Motor neuron (in vitro differentiated cells): ENCODE results near the gene SLC22A31. TPM values are rescaled to one million over a fixed set of nuclear protein-coding genes. Genes with fewer than 3 reads are reported as not detected.

Source experiments
- ATAC-seq, 8 experiments: fragments of 200-7000 bp; cut with Tn5 transposase; replicated peaks in 6 of 8; 2 replicates each; pipeline ENCODE4 v1.8.0; 2021; ENCODE audit warnings: mild to moderate bottlenecking in 8 of 8, moderate library complexity in 8 of 8
- H3K27ac ChIP-seq, 2 donors: fragments of 250-450 bp; sonication (Bioruptor Pico); 2 replicates each; pipeline ENCODE4 v1.9.0; 2021; ENCODE audit warnings: antibody characterized with exemption in 2 of 2, mild to moderate bottlenecking in 2 of 2, moderate library complexity in 1 of 2
- H3K4me1 ChIP-seq, 2 donors: fragments of 250-450 bp; sonication (Bioruptor Pico); replicated peaks in 1 of 2; 2 replicates each; pipeline ENCODE4 v1.6.1; 2021; ENCODE audit warnings: antibody characterized with exemption in 2 of 2, mild to moderate bottlenecking in 2 of 2, moderate library complexity in 1 of 2
- H3K4me3 ChIP-seq, 5 donors: fragments of 250-450 bp; sonication (Bioruptor Pico); 2 replicates each; pipeline ENCODE4 v1.9.0; 2021; ENCODE audit warnings: antibody characterized with exemption in 5 of 5, mild to moderate bottlenecking in 5 of 5, moderate library complexity in 4 of 5
- WGBS, 10 experiments: fragments of 450-650 bp; shearing (Covaris generic); methylation state at CpG; one replicate each; pipeline ENCODE4 v1.0.0; 2022; 5-methylcytosine and 5-hydroxymethylcytosine counted together
- in situ Hi-C, 9 experiments: fragments of 400-800 bp; cut with MboI; loops; one replicate each; pipeline ENCODE4 v1.15.0; 2021; ENCODE audit warnings: low sequenced_read_pairs in 9 of 9, low pct_unique_long_range_greater_than_20kb in 2 of 9; ENCODE audit not compliant: unreplicated experiment in 9 of 9
- total RNA-seq, 8 experiments: library from RNA; unstranded; fragments of 300-600 nt; gene quantifications; 2 replicates each; pipeline versions ENCODE4 v1.2.3 to v1.2.4, GENCODE V29; 2022

The SLC22A31 gene
- total RNA-seq, 8 experiments from 2014 or later, result 0.15 to 1.3 (median 0.71) TPM; not detected in 3

DNA sequence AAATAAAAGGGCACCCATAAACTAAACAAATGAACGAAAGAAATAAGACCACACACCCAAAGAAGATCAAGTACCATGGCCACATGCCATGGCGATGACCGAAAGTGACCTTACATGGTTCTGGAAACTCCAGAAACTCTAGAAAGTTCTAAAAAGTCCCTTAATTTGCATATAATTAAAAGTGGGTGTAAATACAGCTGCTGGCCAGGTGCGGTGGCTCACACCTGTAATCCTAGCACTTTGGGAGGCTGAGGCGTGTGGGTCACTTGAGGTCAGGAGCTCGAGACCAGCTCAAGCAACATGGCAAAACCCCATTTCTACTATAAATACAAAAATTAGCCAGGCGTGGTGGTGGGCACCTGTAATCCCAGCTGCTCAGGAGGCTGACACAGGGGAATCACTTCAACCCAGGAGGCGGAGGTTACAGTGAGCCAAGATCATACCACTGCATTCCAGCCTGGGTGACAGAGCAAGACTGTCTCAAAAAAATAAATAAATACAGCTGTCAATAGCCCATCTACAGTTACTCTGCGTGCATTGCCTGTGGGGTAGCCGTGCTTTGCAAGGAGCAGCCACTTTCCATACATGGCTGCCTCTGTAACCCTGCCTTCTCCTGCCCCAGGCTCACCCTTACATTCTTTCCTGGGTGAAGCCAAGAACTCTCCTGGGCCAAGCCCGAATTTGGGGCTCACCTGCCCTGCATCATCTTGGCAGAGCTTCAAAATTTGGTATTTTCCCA is 10.0 kb upstream of the SLC22A31 start:
- Histone ChIP-seq H3K27ac (no peak overlapping the region), H3K4me1 (no peaks in the 10 kb centered on the region), H3K4me3 (no peak overlapping the region)
- peak in 1 of 8 experiments; percentile 22 for ATAC-seq
- in situ Hi-C loops, result loop anchor here in 2 of 9 experiments (25.0 kb wide), 2 partner anchors 273 to 473 kb away; no protein-coding TSS in a partner anchor
- WGBS, 10 experiments, result 24 to 83% (median 62%) methylated on average over 2 to 8 of the region's 11 CpGs; no CpG with 5 or more reads in 1 of the 10 experiments

DNA sequence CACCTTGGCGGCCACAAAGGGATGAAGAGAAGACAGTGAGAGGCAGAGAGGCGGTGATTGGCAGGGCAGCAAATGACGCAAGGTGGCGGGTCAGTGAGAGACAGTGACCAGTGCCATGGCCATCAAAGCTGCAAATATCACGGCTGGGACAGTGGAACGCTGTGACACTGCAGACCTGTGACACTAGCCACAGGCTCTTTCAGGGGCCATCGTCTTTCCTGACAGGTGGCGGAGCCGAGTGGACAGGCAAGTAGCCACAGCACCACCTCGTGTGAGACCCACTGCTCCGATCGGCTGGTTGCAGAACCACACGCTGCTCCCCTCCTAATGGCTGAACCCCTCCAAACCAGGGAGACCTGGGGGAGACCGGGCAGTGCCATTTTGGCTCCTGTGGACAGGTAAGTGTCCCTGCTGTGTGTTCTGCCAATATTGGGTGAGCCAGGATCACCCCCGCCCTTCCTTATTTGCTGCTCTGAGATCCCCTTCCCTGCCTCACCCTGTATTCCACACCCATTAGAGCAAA is 9.2 kb upstream of the SLC22A31 start:
- no peak overlapping the region for H3K27ac ChIP-seq
- no peaks in the 10 kb centered on the region for H3K4me1 ChIP-seq
- ATAC-seq, result peak in 1 of 8 experiments; percentile 12
- WGBS, 10 experiments, result 0 to 100% (median 50%) methylated on average over 1 to 7 of the region's 15 CpGs; no CpG with 5 or more reads in 2 of the 10 experiments
- no peak overlapping the region for H3K4me3 ChIP-seq
- in situ Hi-C loops, result loop anchor here in 2 of 9 experiments (25.0 kb wide), 2 partner anchors 272 to 472 kb away; no protein-coding TSS in a partner anchor

DNA sequence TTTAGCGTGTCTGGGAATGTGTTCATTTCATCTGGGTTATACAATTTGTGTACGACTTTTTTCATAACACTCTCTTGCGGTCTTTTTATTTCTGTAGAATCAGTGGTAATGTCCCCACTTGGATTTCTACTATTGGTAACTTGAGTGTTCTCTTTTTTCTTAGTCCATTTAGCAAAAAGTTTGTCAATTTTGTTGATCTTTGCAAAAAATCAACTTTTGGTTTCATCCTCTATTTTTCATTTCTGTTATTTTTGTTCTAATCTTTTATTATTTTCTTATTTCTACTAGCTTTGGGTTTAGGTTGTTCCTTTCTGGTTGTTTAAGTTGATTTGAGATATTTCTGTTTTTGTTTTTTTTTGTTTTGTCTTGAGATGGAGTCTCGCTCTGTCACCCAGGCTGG is 7.7 kb upstream of the SLC22A31 start:
- ATAC-seq, result no peak
- in situ Hi-C loops, result loop anchor here in 2 of 9 experiments (25.0 kb wide), 2 partner anchors 271 to 471 kb away; no protein-coding TSS in a partner anchor
- Histone ChIP-seq H3K4me1 (no peaks in the 10 kb centered on the region), H3K27ac (no peak overlapping the region), H3K4me3 (no peak overlapping the region)
- WGBS, 10 experiments, result 58 to 93% (median 74%) methylated on average over 3 to 4 of the region's 4 CpGs

DNA sequence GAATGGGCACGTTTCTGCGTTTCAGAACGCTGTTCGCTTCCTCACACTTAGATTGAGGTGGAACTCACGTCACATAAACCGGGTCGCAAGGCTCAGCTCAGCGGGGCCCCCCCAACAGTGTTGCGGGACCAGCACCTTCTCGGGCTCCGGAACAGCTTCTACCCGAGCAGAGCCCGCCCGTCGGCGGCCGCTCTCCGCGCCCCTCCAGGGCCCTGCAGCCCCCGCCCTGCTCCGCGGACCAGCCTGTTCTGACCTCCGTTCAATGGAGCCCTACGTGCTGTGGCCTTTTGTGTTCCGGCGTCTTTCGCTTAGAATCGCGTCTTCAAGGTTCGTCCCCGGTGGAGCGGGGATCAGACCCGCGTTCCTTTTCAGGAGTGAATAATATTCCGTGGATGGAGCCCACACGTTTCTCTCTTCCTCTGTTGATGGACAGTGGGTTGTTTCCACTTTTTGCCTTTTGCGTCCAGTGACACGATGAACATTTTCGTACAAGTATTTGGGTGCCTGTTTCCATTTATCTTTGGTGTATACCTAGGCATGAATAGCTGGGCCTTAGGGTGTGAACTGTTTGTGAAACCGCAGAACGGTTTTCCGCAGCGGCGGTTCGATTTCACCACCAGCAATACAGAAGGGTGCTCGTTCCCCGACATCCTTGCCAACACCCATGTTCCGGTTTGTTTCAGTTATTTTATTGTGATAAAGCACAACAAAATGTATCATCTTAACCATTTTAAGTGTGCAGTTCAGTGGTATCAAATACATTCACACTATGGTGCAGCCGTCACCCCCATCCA is 2.3 kb upstream of the SLC22A31 start:
- no peak for ATAC-seq
- 31 to 100% (median 83%) methylated on average over 1 to 28 of the region's 49 CpGs; no CpG with 5 or more reads in 3 of the 10 experiments for WGBS, 10 experiments
- in situ Hi-C loops, result loop anchor here in 2 of 9 experiments (25.0 kb wide), 2 partner anchors 265 to 465 kb away; no protein-coding TSS in a partner anchor
- H3K4me3 ChIP-seq, result peak overlapping the region in 1 of 5 donors; percentile 34
- H3K27ac ChIP-seq, result no peak overlapping the region
- peaks cover 0 to 5% of the 10 kb centered on the region in 2 donors for H3K4me1 ChIP-seq

DNA sequence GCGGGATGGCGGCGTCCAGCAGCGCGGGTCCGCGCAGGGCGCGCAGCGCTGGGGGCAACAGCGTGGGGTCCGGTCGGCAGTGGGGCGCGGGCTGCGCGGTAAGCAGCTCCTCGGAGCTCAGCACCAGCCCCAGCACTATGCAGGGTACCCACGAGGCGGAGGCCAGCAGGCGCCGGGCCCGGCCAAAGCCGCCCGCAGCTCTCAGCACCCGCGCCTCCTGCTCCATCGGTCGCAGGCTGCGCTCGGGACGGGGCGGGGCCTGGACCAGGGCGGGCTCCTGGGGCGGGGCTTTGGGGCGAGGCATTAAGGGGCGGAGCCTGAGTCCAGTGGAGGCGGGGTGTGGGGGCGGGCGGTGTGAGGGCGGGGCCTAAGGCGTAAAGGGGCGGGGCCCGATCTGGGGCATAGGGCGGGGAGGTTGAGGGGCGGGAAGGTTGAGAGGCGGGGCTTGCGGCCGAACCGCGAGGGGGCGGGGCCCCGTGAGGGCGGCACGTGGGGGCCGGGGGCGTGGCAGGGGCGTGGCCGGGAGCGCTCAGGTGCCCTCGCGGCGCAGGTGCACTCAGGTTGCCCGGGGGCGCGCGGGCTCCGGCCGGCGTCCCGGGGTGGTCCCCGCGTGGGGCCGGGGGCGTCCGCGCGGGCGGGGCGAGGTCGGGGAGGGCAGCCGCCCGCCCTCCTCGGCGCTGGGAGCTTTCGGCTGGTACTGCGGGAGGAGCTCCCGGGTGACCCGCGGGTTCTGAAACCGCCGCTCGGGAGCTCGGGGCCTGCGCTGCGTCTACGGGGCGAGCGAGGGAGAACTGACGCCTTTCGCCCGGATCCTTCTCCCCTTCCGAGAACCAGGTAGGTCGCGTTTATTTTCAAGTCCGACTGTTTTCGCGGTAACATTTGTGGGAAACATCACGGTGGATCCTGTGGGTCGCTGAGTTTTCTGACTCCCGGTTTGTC is 1.4 kb upstream of the SLC22A31 start:
- H3K4me3 ChIP-seq, result peak overlapping the region; percentile 20 to 34 (median 28)
- H3K4me1 ChIP-seq, result peaks cover 0 to 5% of the 10 kb centered on the region in 2 donors
- no CpG with 5 or more reads among the region's 111 CpGs for WGBS, 10 experiments
- in situ Hi-C loops, result loop anchor here in 2 of 9 experiments (25.0 kb wide), 2 partner anchors 264 to 464 kb away; no protein-coding TSS in a partner anchor
- ATAC-seq, result peak; percentile 77 to 94 (median 87)
- no peak overlapping the region for H3K27ac ChIP-seq

DNA sequence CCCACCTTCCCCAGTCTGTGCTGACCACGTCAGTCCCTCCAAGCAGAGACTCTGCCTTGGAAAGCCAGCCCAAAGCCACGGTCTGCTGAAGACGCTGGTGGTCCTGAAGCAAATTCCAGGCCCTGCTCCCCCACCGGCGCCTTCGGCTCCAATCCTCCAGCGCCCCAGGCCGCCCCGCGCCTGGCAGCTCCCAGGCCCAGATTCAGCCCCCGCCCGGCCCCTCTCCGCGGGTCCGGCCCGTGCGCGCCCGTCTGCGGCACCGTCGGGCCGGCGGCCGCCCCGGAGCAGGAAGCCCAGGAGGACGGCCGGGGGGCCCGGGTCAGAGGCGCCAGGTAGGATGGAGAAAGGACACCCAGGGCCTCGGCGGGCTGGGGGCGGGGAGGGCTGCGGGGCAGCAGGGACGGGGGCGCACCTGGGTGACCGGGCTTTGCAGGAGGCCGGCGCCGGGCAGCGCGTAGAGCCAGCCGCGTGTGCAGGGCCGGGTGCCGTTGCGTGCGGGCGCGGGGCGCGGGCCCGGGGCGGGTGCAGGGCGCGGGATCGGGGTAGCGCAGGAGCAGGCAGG is 594 bp upstream of the SLC22A31 start:
- peak overlapping the region; percentile 20 to 34 (median 28) for H3K4me3 ChIP-seq
- in situ Hi-C loops, result loop anchor here in 2 of 9 experiments (25.0 kb wide), 2 partner anchors 264 to 464 kb away; no protein-coding TSS in a partner anchor
- H3K4me1 ChIP-seq, result peaks cover 0 to 5% of the 10 kb centered on the region in 2 donors
- 46% methylated on average over 3 of the region's 58 CpGs; no CpG with 5 or more reads in 9 of the 10 experiments for WGBS, 10 experiments
- H3K27ac ChIP-seq, result no peak overlapping the region
- peak in 1 of 8 experiments; percentile 37 for ATAC-seq

DNA sequence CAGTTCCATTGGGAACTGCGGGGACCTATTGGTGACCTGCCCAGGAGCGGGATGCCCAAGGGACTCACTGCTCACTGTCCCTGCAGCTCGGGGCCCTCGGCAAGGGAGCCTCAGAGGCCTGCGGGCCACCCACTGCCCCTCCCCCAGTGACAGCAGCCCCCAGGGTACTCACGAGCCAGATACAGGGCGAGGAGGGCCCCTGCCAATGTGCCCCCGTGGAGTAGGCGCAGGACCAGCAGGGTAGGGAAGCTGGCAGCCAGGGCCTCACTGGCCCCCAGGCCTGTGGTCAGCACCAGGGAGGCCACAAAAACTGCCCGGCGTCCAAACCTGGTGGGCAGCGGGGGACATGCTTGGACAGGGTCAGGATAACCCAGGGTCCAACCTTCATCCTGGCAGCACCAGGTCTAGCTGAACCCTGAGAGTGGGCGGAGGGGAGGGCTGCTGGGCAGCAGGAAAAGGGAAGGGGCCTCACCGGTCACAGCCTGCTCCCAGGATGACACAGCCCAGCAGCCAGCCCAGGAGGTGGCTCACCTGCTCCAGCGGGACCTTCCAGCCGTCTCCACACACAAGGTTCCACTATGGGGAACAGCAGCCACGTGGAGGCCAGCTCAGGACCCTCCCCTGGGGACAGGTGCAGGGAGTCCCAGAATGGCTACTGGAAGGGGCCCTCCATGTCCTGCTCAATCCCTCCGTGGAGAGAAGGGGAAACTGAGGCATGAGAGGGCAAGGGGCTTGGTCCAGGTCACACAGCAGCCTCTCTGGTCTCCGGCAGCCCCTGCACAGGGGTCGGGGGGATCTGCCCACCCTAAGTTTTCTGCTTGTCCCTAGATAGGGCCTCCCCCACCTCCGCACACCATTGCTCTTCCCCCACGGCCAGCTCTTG is 855 bp downstream of the SLC22A31 start:
- in situ Hi-C loops, result loop anchor here in 2 of 9 experiments (25.0 kb wide), 2 partner anchors 262 to 462 kb away; no protein-coding TSS in a partner anchor
- 60 to 65% methylated on average over 1 to 4 of the region's 22 CpGs; no CpG with 5 or more reads in 8 of the 10 experiments for WGBS, 10 experiments
- no peak overlapping the region for H3K27ac ChIP-seq
- ATAC-seq, result no peak
- no peak overlapping the region for H3K4me3 ChIP-seq
- H3K4me1 ChIP-seq, result peaks cover 0 to 5% of the 10 kb centered on the region in 2 donors

DNA sequence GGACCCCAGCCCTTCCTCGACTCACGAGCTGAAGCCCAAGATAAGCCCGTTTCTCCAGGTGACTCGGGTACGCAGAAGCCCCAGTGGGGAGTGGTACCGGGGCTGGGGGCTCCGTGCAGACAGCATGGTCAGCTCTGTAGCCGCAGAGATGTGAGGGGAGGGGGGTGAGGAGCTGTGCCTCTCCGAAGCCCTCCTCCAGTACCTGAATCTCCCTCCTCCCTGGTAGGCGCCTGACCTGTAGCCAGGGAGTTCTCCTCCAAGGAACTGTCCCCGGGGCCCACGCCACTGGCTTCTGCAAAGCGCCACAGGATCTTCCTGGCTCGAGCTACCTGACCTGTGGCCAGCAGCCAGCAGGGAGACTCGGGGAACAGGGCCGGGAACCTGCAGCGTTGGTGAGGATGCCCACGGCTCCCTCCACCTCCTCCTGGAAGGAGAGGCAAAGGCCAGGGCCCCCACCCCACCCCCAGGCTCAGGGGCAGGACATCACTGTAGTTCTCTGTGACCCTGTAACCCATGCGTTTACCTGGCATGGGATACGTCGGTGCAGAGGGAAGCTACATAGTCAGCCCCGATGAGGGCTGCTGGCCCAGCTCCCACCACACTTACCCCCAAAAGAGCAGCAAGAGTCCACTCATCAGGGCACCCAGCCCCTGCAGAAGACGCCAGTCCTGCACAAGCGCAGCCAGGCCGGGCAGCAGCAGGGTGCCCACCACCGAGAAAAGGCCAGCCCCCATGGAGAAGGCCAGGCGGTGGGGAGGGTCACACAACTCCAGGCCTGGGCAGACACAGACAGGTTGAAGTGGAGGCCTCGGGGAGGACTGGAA is 1.7 kb downstream of the SLC22A31 start:
- WGBS, 10 experiments, result 67 to 91% (median 75%) methylated on average over 1 to 5 of the region's 28 CpGs; no CpG with 5 or more reads in 6 of the 10 experiments
- H3K27ac ChIP-seq, result no peak overlapping the region
- no peak for ATAC-seq
- in situ Hi-C loops, result no loop called here
- H3K4me1 ChIP-seq, result peaks cover 0 to 5% of the 10 kb centered on the region in 2 donors
- no peak overlapping the region for H3K4me3 ChIP-seq

DNA sequence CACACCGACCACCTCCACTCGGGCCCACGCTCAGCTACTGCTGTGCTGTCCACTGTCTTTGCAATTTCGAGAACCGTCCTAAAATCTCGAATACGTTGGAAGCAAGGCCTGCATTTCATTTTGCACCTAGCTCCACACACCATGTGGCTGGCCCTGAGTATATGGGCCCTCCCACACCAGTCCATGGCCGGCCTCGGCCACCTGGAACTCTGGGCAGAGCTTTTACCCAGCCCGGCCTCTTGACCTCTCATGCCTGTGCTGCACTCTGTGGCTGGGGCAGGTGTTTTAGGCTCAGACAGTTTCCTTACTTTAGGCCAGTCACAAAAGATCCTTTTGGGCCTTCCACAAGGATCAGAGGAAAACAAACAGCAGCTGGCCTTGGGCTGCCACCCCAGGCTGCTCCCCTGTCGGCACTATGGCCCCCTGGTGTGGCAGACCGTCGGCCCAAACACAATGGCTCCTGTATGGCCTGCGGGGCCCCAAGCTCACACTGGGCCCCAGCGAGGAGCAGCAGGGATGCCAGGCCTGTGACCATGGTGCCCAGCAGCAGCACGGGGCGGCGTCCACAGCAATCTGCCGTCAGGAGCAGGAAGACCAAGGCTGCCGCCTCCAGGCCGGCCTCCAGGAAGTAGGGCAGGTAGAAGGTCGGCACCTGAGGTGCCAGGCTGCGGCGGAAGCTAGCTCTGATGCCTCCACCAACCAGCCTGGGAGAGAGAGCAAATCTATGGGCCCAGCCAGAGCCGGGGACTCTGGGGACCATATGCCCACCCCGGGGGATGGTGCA is 2.5 kb downstream of the SLC22A31 start:
- Histone ChIP-seq H3K4me3 (no peak overlapping the region), H3K4me1 (peaks cover 0 to 5% of the 10 kb centered on the region in 2 donors), H3K27ac (no peak overlapping the region)
- in situ Hi-C loops, result no loop called here
- peak in 1 of 8 experiments; percentile 4 for ATAC-seq
- WGBS, 10 experiments, result 40 to 100% (median 85%) methylated on average over 1 to 15 of the region's 26 CpGs; no CpG with 5 or more reads in 6 of the 10 experiments
